GM23338 (cell line): Measurements from ENCODE around the gene MTR.

Source experiments
- CREB1 ChIP-seq: fragments of 250-450 bp; sonication (Bioruptor Pico); IDR thresholded peaks from 2 replicates; pipeline ENCODE4 v1.5.0; 2020; ENCODE audit warnings: low read depth, mild to moderate bottlenecking, moderate library complexity
- ETS1 ChIP-seq: IDR thresholded peaks from 2 replicates; pipeline ENCODE4 v1.6.1; 2016; ENCODE audit warnings: antibody characterized with exemption
- EZH2 ChIP-seq: fragments of 200-600 bp; sonication (generic); IDR thresholded peaks from one replicate; pipeline ENCODE4 v1.8.0; 2017; ENCODE audit warnings: antibody characterized with exemption, mild to moderate bottlenecking, low read depth; ENCODE audit not compliant: unreplicated experiment
- EZH2phosphoT487 ChIP-seq: fragments of 200-600 bp; sonication (generic); IDR thresholded peaks from one replicate; pipeline ENCODE4 v1.8.1; 2018; ENCODE audit warnings: antibody characterized with exemption; ENCODE audit not compliant: unreplicated experiment
- JUNB ChIP-seq: IDR thresholded peaks from one replicate; pipeline ENCODE4 v1.6.1; 2016; ENCODE audit warnings: antibody characterized with exemption; ENCODE audit not compliant: unreplicated experiment
- NANOG ChIP-seq: IDR thresholded peaks from 2 replicates; pipeline ENCODE4 v1.6.1; 2016; ENCODE audit warnings: antibody characterized with exemption, borderline replicate concordance
- POLR2AphosphoS5 ChIP-seq: IDR thresholded peaks from 2 replicates; pipeline ENCODE4 v1.6.1; 2016; ENCODE audit warnings: antibody characterized with exemption, low read depth
- ZNF114 ChIP-seq: fragments of 250-450 bp; sonication (Bioruptor Pico); IDR thresholded peaks from 2 replicates; pipeline ENCODE4 v1.5.0; 2020; ENCODE audit warnings: mild to moderate bottlenecking, moderate library complexity
- ZNF462 ChIP-seq: fragments of 250-450 bp; sonication (Bioruptor Pico); IDR thresholded peaks from 2 replicates; pipeline ENCODE4 v1.5.0; 2020; ENCODE audit warnings: mild to moderate bottlenecking, moderate library complexity
- TF ChIP-seq, protein P1 (sequence below), 2 experiments: fragments of 200-600 bp in 1 of 2; sonication (generic) in 1 of 2; conservative IDR thresholded peaks; 2 replicates each; pipeline versions ENCODE4 v1.5.1 to v1.6.1; 2016 to 2017; ENCODE audit warnings: antibody characterized with exemption in 2 of 2, low read depth in 2 of 2, mild to moderate bottlenecking in 2 of 2, moderate library complexity in 1 of 2
- TF ChIP-seq, protein P2 (sequence below): IDR thresholded peaks from one replicate; pipeline ENCODE4 v1.6.1; 2018; ENCODE audit warnings: antibody characterized with exemption; ENCODE audit not compliant: unreplicated experiment

- TF ChIP-seq, protein P1, sequence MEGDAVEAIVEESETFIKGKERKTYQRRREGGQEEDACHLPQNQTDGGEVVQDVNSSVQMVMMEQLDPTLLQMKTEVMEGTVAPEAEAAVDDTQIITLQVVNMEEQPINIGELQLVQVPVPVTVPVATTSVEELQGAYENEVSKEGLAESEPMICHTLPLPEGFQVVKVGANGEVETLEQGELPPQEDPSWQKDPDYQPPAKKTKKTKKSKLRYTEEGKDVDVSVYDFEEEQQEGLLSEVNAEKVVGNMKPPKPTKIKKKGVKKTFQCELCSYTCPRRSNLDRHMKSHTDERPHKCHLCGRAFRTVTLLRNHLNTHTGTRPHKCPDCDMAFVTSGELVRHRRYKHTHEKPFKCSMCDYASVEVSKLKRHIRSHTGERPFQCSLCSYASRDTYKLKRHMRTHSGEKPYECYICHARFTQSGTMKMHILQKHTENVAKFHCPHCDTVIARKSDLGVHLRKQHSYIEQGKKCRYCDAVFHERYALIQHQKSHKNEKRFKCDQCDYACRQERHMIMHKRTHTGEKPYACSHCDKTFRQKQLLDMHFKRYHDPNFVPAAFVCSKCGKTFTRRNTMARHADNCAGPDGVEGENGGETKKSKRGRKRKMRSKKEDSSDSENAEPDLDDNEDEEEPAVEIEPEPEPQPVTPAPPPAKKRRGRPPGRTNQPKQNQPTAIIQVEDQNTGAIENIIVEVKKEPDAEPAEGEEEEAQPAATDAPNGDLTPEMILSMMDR (conservative IDR thresholded peaks at IDR 0.05; ENCODE audit: low read depth in 2 of 2), result no peak
- TF ChIP-seq POLR2AphosphoS5 (no peak), EZH2phosphoT487 (no peak), EZH2 (no peak), CREB1 (CRISPR knock-in tag) (no peak), JUNB (no peak), ZNF462 (CRISPR knock-in tag) (no peak), NANOG (no peak), ETS1 (no peak), ZNF114 (CRISPR knock-in tag) (no peak)
- TF ChIP-seq, protein P2, sequence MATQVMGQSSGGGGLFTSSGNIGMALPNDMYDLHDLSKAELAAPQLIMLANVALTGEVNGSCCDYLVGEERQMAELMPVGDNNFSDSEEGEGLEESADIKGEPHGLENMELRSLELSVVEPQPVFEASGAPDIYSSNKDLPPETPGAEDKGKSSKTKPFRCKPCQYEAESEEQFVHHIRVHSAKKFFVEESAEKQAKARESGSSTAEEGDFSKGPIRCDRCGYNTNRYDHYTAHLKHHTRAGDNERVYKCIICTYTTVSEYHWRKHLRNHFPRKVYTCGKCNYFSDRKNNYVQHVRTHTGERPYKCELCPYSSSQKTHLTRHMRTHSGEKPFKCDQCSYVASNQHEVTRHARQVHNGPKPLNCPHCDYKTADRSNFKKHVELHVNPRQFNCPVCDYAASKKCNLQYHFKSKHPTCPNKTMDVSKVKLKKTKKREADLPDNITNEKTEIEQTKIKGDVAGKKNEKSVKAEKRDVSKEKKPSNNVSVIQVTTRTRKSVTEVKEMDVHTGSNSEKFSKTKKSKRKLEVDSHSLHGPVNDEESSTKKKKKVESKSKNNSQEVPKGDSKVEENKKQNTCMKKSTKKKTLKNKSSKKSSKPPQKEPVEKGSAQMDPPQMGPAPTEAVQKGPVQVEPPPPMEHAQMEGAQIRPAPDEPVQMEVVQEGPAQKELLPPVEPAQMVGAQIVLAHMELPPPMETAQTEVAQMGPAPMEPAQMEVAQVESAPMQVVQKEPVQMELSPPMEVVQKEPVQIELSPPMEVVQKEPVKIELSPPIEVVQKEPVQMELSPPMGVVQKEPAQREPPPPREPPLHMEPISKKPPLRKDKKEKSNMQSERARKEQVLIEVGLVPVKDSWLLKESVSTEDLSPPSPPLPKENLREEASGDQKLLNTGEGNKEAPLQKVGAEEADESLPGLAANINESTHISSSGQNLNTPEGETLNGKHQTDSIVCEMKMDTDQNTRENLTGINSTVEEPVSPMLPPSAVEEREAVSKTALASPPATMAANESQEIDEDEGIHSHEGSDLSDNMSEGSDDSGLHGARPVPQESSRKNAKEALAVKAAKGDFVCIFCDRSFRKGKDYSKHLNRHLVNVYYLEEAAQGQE, result no peak
Observed at GRCh38 chr1:236845830-236846229, 50.7 kb downstream of the MTR start.
